DOHH2 (cell line): Measurements from ENCODE around the gene LTA4H.

ENCODE experiments used
- EZH2phosphoT487 ChIP-seq: fragments of 200-600 bp; sonication (generic); IDR thresholded peaks from 2 replicates; pipeline ENCODE4 v1.6.1; 2017; ENCODE audit warnings: borderline replicate concordance, mild to moderate bottlenecking, antibody characterized with exemption, low read length, moderate library complexity, mixed read lengths
- TF ChIP-seq, protein P1 (sequence below): fragments of 200-600 bp; sonication (generic); IDR thresholded peaks from one replicate; pipeline ENCODE4 v1.5.1; 2014; ENCODE audit warnings: antibody characterized with exemption, mild to moderate bottlenecking, low read depth, low read length; ENCODE audit not compliant: poor library complexity, severe bottlenecking

DNA sequence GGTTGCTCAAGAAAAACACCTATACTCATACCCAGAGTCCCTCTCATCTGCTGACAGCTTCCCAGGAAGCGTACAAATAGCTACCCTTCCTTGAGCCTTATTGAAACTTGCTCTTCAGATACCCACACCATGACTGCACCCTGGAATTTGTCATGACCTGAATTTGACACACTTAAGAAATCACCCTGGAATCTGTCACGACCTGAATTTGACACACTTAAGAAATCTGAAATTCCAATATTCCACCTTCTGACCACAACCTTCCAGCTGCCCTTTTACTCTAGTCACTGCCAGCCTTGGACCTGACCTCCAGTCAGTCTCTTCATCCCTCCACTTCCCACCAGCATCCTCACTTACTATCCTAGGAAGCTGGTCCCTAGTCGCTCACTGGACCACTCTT is 38.1 kb downstream of the LTA4H start:
- TF ChIP-seq, protein P1, sequence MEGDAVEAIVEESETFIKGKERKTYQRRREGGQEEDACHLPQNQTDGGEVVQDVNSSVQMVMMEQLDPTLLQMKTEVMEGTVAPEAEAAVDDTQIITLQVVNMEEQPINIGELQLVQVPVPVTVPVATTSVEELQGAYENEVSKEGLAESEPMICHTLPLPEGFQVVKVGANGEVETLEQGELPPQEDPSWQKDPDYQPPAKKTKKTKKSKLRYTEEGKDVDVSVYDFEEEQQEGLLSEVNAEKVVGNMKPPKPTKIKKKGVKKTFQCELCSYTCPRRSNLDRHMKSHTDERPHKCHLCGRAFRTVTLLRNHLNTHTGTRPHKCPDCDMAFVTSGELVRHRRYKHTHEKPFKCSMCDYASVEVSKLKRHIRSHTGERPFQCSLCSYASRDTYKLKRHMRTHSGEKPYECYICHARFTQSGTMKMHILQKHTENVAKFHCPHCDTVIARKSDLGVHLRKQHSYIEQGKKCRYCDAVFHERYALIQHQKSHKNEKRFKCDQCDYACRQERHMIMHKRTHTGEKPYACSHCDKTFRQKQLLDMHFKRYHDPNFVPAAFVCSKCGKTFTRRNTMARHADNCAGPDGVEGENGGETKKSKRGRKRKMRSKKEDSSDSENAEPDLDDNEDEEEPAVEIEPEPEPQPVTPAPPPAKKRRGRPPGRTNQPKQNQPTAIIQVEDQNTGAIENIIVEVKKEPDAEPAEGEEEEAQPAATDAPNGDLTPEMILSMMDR = no peak
- TF ChIP-seq EZH2phosphoT487 = no peak
